HL-60 (cell line): Measurements from ENCODE around the gene TOMM34.

Experiments used
- GABPA ChIP-seq: IDR thresholded peaks from 2 replicates; pipeline ENCODE4 v1.6.1; 2012; ENCODE audit warnings: low read depth
- POLR2AphosphoS5 ChIP-seq: IDR thresholded peaks from 2 replicates; pipeline ENCODE4 v1.6.1; 2012; ENCODE audit warnings: low read depth
- TF ChIP-seq, protein P1 (sequence below): IDR thresholded peaks from one replicate; pipeline ENCODE4 v1.5.1; 2011; ENCODE audit warnings: low read length, control low read depth, inconsistent platforms; ENCODE audit not compliant: insufficient read depth
- TF ChIP-seq, protein P2 (sequence below): IDR thresholded peaks from 2 replicates; pipeline ENCODE4 v1.6.1; 2012; ENCODE audit warnings: low read depth; ENCODE audit not compliant: insufficient replicate concordance

DNA sequence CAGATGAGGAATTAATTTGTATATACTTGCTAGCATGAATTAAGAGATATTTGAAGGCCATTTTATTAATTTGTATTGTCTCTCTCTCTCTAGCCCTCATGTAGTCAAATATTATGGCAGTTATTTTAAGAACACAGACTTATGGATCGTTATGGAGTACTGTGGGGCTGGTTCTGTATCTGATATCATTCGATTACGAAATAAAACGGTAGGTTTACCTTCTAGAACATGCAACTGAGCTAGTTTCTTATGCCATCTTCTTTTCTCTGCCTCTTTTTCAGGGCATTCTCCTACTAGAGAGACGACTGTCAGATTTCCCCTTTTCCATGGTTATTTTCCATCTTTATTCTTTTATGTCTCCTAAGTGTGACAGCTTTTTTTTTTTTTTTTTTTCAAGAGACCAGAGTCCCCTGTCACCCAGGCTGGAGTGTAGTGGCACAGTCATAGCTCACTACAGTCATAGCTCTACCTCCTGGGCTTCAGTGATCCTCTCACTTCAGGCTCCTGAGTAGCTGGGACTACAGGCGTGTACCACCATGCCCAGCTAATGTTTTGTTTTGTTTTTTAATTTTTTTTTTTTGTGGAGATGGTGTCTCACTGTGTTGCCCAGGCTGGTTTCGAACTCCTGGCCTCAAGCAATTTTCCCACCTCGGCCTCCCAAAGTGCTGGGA, 21.7 kb upstream of the TOMM34 start:
- TF ChIP-seq, protein P1, sequence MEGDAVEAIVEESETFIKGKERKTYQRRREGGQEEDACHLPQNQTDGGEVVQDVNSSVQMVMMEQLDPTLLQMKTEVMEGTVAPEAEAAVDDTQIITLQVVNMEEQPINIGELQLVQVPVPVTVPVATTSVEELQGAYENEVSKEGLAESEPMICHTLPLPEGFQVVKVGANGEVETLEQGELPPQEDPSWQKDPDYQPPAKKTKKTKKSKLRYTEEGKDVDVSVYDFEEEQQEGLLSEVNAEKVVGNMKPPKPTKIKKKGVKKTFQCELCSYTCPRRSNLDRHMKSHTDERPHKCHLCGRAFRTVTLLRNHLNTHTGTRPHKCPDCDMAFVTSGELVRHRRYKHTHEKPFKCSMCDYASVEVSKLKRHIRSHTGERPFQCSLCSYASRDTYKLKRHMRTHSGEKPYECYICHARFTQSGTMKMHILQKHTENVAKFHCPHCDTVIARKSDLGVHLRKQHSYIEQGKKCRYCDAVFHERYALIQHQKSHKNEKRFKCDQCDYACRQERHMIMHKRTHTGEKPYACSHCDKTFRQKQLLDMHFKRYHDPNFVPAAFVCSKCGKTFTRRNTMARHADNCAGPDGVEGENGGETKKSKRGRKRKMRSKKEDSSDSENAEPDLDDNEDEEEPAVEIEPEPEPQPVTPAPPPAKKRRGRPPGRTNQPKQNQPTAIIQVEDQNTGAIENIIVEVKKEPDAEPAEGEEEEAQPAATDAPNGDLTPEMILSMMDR, result no peak
- TF ChIP-seq GABPA (no peak), POLR2AphosphoS5 (no peak)
- TF ChIP-seq, protein P2, sequence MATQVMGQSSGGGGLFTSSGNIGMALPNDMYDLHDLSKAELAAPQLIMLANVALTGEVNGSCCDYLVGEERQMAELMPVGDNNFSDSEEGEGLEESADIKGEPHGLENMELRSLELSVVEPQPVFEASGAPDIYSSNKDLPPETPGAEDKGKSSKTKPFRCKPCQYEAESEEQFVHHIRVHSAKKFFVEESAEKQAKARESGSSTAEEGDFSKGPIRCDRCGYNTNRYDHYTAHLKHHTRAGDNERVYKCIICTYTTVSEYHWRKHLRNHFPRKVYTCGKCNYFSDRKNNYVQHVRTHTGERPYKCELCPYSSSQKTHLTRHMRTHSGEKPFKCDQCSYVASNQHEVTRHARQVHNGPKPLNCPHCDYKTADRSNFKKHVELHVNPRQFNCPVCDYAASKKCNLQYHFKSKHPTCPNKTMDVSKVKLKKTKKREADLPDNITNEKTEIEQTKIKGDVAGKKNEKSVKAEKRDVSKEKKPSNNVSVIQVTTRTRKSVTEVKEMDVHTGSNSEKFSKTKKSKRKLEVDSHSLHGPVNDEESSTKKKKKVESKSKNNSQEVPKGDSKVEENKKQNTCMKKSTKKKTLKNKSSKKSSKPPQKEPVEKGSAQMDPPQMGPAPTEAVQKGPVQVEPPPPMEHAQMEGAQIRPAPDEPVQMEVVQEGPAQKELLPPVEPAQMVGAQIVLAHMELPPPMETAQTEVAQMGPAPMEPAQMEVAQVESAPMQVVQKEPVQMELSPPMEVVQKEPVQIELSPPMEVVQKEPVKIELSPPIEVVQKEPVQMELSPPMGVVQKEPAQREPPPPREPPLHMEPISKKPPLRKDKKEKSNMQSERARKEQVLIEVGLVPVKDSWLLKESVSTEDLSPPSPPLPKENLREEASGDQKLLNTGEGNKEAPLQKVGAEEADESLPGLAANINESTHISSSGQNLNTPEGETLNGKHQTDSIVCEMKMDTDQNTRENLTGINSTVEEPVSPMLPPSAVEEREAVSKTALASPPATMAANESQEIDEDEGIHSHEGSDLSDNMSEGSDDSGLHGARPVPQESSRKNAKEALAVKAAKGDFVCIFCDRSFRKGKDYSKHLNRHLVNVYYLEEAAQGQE, result no peak
